Osteocyte (in vitro differentiated cells): ENCODE measurements around the gene DKK3. TPM values are rescaled to one million over a fixed set of nuclear protein-coding genes. Genes with fewer than 3 reads are reported as not detected.

ENCODE experiments used
- DNase-seq: peaks from one replicate; pipeline ENCODE4 v3.0.0; 2021; ENCODE audit warnings: mixed read lengths; ENCODE audit not compliant: unreplicated experiment; ENCODE audit errors: extremely low spot score
- H3K27ac Mint-ChIP-seq: one replicate; pipeline ENCODE4 v1.8.0; 2021; ENCODE audit warnings: mild to moderate bottlenecking, mixed read lengths; ENCODE audit not compliant: unreplicated experiment
- H3K27me3 Mint-ChIP-seq: one replicate; pipeline ENCODE4 v1.8.0; 2021; ENCODE audit warnings: mixed read lengths; ENCODE audit not compliant: unreplicated experiment
- H3K36me3 Mint-ChIP-seq: one replicate; pipeline ENCODE4 v1.8.0; 2021; ENCODE audit warnings: mixed read lengths; ENCODE audit not compliant: unreplicated experiment
- H3K4me1 Mint-ChIP-seq: one replicate; pipeline ENCODE4 v1.8.0; 2021; ENCODE audit warnings: mixed read lengths; ENCODE audit not compliant: unreplicated experiment
- H3K4me3 Mint-ChIP-seq: one replicate; pipeline ENCODE4 v1.8.0; 2021; ENCODE audit warnings: mild to moderate bottlenecking, moderate library complexity, mixed read lengths; ENCODE audit not compliant: unreplicated experiment
- H3K9me3 Mint-ChIP-seq: one replicate; pipeline ENCODE4 v1.8.0; 2021; ENCODE audit warnings: mixed read lengths; ENCODE audit not compliant: unreplicated experiment
- CTCF ChIP-seq: fragments of 200-600 bp; sonication (generic); IDR thresholded peaks from 2 replicates; pipeline ENCODE4 v1.5.0; 2021; ENCODE audit warnings: antibody characterized with exemption, mild to moderate bottlenecking, moderate library complexity
- total RNA-seq: library from RNA; stranded (reverse); gene quantifications from 2 replicates; pipeline ENCODE4 v1.2.1, GENCODE V29; 2021

The DKK3 gene
- total RNA-seq, 1 donor from 2014 or later, result 548 TPM

GRCh38 chr11:12007230-12007593 is 1.2 kb downstream of the DKK3 start:
- Mint-ChIP-seq H3K4me1 (peaks cover 55% of the 10 kb centered on the region), H3K4me3 (peak overlapping the region; percentile 87), H3K27me3 (no peaks in the 10 kb centered on the region), H3K36me3 (peaks cover 12% of the 10 kb centered on the region), H3K27ac (peak overlapping the region; percentile 72), H3K9me3 (no peaks in the 10 kb centered on the region)
- DNase-seq, result no peak
- no peak for TF ChIP-seq CTCF

- Mint-ChIP-seq H3K4me3 (peak overlapping the region; percentile 87), H3K4me1 (peaks cover 55% of the 10 kb centered on the region), H3K36me3 (peaks cover 15% of the 10 kb centered on the region), H3K27me3 (no peaks in the 10 kb centered on the region), H3K27ac (peak overlapping the region; percentile 72), H3K9me3 (no peaks in the 10 kb centered on the region)
- no peak for TF ChIP-seq CTCF
- no peak for DNase-seq
Observed at GRCh38 chr11:12006552-12007229, 1.7 kb downstream of the DKK3 start.

GRCh38 chr11:12005476-12005875 is 3.0 kb downstream of the DKK3 start:
- H3K4me3 Mint-ChIP-seq, result peak overlapping the region; percentile 58
- TF ChIP-seq CTCF, result no peak
- H3K36me3 Mint-ChIP-seq, result peaks cover 22% of the 10 kb centered on the region

GRCh38 chr11:12005061-12005460 is 3.4 kb downstream of the DKK3 start:
- no peak for DNase-seq
- Mint-ChIP-seq H3K4me3 (peak overlapping the region; percentile 58), H3K9me3 (no peaks in the 10 kb centered on the region)

More at GRCh38 chr11:12005476-12005875, 3.0 kb downstream of the DKK3 start:
- Mint-ChIP-seq H3K4me1 (peaks cover 55% of the 10 kb centered on the region), H3K9me3 (no peaks in the 10 kb centered on the region), H3K27me3 (no peaks in the 10 kb centered on the region), H3K27ac (peak overlapping the region; percentile 76)
- no peak for DNase-seq

GRCh38 chr11:12003815-12004214 is 4.6 kb downstream of the DKK3 start:
- DNase-seq, result no peak
- TF ChIP-seq CTCF, result no peak
- Mint-ChIP-seq H3K36me3 (peaks cover 22% of the 10 kb centered on the region), H3K9me3 (no peaks in the 10 kb centered on the region), H3K27ac (peak overlapping the region; percentile 56), H3K4me1 (peaks cover 59% of the 10 kb centered on the region), H3K4me3 (no peak overlapping the region), H3K27me3 (no peaks in the 10 kb centered on the region)

More at GRCh38 chr11:12005061-12005460, 3.4 kb downstream of the DKK3 start:
- Mint-ChIP-seq H3K27me3 (no peaks in the 10 kb centered on the region), H3K27ac (peak overlapping the region; percentile 76), H3K4me1 (peaks cover 55% of the 10 kb centered on the region), H3K36me3 (peaks cover 22% of the 10 kb centered on the region)
- no peak for TF ChIP-seq CTCF
